ENCODE results near the gene ASB14.

DNA sequence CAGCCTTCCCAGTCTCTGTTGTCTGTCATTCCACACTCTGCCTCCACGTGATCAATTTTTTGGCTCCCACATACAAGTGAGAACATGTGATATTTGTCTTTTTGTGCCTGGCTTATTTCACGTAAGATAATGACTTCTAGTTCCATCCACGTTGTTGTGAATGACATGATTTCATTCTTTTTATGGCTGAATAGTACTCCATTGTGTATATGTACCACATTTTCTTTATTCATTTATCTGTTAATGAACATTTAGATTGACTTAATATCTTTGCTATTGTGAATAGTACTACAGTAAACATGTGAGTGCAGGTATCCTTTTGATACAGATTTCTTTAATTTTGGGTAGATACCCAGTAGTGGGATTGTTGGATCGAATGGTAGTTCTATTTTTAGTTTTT lies 31.4 kb downstream of the ASB14 start:
- TF ChIP-seq, protein P1, sequence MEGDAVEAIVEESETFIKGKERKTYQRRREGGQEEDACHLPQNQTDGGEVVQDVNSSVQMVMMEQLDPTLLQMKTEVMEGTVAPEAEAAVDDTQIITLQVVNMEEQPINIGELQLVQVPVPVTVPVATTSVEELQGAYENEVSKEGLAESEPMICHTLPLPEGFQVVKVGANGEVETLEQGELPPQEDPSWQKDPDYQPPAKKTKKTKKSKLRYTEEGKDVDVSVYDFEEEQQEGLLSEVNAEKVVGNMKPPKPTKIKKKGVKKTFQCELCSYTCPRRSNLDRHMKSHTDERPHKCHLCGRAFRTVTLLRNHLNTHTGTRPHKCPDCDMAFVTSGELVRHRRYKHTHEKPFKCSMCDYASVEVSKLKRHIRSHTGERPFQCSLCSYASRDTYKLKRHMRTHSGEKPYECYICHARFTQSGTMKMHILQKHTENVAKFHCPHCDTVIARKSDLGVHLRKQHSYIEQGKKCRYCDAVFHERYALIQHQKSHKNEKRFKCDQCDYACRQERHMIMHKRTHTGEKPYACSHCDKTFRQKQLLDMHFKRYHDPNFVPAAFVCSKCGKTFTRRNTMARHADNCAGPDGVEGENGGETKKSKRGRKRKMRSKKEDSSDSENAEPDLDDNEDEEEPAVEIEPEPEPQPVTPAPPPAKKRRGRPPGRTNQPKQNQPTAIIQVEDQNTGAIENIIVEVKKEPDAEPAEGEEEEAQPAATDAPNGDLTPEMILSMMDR (IDR thresholded peaks at IDR 0.05 in 4 of 5, conservative IDR thresholded peaks at IDR 0.05 in 1 of 5): no peak
- TF ChIP-seq POLR2A (IDR thresholded peaks at IDR 0.05): no peak
